Fibroblast of peridontal ligament (primary cell): ENCODE results near the gene TUBA3D.
"Not testable (repeated sequence)": the region's sequence is repeated elsewhere in the genome, so short reads cannot be mapped to it uniquely, and the experiment has no call there.

ENCODE experiments used
- DNase-seq: peaks from one replicate; pipeline ENCODE4 v3.0.0-alpha.2; 2010; ENCODE audit errors: extremely low read depth

Gene TUBA3D

GRCh38 chr2:131475831-131476230 lies at the start of gene TUBA3D:
Gene TUBA3D, plus strand, starts transcription at chr2:131476119. Its CDS starts 81 bp downstream, at chr2:131476200.
- DNase-seq, result no peak

GRCh38 chr2:131426727-131427126 lies 49.2 kb upstream of the TUBA3D start:
- no peak for DNase-seq

DNA sequence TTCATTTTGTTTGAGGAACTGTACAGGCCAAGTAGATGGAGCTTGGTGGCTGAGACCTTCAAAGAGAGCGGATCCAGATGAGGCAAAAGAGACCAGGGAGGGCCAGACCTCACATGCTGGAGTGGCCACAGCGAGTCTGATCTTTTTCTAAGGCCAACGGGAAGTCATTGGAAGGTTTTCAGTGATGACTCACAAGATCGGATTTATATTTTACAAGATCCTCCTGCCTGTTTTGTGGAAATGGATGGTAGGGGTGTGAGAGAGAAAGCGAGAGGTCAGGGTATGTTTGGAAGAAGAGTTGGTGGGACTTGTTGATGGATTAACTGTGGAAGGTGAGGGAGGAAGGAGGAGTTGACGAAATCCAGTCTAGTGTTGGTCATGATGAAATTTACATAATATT lies 44.6 kb upstream of the TUBA3D start:
- peak; percentile 3 for DNase-seq

DNA sequence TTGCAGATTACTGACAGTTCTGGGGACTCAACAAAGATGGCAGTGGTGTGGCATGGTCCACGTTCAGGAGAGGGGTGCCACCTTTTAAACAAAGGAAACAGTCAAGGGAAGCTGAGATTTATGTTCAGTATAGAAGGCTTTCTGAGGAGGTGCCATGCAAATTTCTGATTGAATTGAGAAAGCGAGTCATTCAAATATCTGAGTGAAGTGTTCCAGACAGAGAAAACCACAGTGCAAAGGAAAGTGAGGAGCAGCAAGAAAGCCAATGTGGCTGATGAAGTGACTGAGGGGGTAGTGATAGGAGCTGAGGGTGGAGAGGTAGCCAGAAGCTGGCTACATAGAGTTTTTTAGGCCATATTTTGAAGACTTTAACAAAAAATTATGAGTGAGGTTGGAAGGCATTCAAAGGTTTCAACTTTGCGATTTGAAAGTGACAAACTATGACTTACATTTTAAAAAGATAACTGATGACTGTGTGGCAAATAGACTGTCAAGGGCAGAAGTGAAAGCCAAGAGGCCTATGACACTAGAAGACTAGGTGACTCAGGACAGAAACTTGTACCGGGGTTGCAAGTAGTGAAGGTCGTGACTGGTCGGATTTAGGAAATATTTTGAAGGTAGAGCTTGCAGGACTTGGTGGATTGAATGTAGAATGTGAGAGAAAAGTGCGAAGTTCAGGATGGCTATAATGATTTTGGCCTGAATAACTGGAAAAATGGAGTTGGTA lies 35.0 kb upstream of the TUBA3D start:
- DNase-seq, result not testable (repeated sequence)

DNA sequence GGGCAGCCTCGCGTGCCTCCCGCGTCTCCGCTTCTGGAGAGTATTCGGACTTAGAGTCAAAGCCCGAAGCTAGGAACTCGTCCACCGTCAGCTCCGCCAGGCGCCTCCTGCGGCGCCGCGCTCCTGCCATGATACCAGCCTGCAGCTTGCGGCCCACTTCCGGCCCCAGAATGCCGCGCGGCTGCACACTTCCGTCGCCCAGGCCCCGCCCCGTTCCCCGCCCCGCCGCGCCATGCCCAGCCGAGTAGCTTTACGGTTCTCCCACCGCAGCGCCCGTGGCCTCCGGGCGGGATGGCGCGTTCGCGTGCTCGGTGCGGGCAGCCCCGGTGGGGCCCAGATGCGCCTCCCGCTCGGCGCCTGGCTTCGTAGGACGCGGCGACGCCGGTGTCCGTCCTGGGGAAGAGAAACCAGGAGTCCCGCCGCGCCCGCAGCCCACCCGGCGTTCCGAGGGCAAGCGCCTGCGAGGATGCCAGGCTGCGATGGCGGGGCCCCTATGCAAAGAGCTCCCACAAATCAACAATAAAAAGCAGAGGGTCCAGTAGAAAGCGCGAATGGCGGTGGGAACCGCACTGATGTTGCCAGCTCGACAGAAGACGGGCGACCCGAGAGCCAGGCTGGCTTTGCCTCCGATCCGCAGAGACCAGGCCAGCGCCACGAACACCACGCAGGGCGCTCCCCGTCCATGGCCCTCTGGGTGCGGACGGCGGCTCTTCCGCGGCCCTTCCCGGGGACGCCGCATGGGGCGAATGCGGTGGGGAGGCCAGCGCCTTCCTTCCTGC lies 31.0 kb upstream of the TUBA3D start:
- not testable (repeated sequence) for DNase-seq

DNA sequence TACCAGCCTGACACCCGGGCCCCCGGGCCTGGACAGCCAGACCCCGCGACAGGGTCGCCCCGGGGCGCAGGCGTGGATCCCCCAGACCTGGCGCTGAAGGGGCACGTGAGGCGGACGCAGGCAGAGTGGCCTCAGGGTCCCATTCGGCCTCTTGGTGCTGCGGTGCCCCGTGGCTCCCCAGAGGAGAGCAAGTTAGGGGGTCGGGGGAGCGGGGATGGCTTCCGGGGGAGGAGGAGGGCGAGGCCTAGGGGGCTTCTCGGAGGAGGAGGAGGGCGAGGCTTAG lies 30.5 kb upstream of the TUBA3D start:
- DNase-seq, result not testable (repeated sequence)

DNA sequence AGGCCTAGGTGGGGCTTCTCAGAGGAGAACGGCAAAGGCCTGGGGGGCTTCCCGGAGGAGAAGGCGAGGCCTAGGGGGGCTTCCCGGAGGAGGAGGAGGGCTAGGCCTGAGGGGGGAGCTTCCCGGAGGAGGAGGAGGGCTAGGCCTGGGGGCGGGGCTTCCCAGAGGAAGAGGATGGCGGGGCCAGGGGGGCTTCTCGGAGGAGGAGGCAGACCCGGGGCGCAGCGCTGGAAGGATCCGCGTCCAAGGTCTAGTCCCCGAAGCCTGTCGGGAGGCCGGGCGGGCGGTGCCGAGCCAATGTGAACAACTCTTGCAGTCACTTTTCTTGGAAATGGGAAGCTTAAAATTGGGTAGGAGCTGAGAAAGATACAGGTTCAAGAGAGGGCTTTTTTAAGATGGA lies 30.0 kb upstream of the TUBA3D start:
- no peak for DNase-seq

GRCh38 chr2:131447981-131448380 lies 27.9 kb upstream of the TUBA3D start:
- DNase-seq, result not testable (repeated sequence)

DNA sequence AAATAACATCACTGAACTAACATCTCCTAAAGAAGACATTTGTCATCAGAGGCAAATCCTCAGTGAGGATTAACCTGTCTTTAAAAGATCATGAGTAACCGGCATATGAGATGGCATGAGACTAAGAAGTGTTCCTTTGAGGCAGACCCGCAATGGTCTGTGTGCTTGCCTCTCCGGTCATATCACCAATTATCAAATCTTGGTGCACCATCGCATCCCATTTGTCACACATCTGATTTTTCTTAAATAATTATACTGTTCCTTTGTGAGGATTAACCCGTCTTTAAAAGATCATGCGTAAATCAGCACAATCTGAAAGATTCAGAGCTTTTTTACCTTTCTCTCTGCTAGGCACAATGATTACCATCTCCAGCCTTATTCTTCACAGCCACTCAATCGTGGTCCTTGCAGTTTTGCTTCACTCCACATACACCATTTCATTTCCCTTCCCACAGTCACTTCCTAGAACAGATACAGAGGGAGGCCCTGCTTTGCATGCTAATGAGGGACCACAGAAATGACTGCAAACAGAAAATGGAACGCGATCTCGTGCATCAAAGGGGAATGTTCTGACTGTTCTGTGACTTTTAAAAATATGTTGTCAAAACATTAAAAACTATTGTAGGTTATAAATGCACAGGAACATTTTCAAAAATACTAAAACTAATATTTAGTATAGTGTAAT lies 24.5 kb upstream of the TUBA3D start:
- not testable (repeated sequence) for DNase-seq

DNA sequence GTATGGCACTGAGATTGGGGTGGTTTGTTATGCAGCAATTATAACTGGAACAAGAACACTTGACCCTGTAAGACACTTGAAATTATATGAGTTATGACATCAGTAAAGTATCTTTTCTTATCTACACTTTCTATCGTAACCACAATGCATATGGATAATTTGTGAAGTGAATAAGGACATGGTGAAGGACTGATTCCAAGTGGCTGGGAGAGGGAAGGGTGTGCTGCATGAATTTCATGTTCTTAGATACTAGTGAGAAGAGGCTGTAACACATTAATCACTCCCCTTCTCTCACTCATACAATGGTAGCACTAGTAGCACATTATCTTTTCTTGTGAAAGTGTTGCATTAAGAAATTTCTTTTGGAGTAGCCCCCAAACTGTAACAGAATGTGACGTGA lies 21.0 kb upstream of the TUBA3D start:
- DNase-seq, result not testable (repeated sequence)

GRCh38 chr2:131467722-131468121 lies 8.2 kb upstream of the TUBA3D start:
- DNase-seq, result not testable (repeated sequence)

- DNase-seq, result not testable (repeated sequence)
Measured at GRCh38 chr2:131470944-131471343, 5.0 kb upstream of the TUBA3D start.

DNA sequence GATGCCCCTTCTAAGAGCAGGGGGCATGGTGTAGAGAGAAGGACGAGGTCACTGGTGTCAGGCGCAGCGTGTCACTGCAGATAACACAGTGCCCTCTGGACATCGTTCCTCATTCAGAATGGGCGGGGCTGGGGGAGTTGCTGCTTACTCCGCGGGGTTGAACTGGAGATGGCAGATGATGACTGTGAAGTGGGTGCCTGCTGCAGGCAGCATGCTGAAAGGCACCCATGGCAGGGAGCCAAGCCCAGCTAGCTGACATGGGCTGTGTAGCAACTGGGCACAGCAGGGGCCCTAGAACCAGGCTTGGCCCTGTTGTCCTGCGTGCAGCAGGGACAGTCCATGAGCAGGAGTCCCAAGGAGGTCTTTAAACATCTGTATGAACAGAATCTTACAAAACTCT lies 4.3 kb upstream of the TUBA3D start:
- DNase-seq, result not testable (repeated sequence)

- DNase-seq, result not testable (repeated sequence)
Measured at GRCh38 chr2:131473266-131473665, 2.7 kb upstream of the TUBA3D start.

DNA sequence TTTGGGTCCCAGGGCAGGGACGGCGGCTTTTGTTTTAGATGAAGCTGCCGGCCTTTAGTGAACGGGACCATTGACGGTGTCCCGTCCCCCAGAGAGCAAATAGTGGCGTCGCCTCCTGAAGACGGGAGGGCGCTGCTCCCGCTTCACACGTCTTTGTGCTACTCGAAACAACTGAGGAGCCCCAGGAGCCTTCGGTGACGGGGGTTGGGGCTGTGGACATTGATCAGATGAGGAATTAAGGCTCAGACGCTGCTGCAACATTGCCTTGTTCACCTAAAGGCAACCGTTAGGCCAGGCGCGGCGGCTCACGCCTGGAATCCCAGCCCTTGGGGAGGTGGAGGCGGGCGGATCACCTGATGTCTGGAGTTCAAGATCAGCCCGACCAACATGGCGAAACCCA lies 444 bp downstream of the TUBA3D start:
- not testable (repeated sequence) for DNase-seq

DNA sequence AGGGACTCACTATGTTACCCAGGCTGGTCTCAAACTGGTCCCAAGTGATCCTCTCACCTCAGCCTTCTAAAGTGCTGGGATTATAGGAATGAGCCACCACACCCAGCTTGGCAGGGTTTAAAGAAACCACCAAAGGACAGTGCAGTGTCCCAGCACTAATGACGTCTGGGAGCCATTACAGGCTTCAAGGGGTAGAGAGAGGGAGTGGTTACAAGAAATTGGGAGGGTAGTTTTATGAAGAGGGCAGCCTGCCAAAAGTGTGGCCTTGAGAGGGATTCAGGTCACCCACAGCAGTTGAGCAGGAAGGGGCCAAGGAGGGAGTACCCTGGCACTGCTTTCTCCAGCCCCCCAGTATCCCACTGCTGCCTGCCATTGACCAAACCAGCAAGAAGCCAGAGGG lies 1.3 kb downstream of the TUBA3D start:
- not testable (repeated sequence) for DNase-seq

GRCh38 chr2:131478074-131478849 lies 2.3 kb downstream of the TUBA3D start:
- not testable (repeated sequence) for DNase-seq

DNA sequence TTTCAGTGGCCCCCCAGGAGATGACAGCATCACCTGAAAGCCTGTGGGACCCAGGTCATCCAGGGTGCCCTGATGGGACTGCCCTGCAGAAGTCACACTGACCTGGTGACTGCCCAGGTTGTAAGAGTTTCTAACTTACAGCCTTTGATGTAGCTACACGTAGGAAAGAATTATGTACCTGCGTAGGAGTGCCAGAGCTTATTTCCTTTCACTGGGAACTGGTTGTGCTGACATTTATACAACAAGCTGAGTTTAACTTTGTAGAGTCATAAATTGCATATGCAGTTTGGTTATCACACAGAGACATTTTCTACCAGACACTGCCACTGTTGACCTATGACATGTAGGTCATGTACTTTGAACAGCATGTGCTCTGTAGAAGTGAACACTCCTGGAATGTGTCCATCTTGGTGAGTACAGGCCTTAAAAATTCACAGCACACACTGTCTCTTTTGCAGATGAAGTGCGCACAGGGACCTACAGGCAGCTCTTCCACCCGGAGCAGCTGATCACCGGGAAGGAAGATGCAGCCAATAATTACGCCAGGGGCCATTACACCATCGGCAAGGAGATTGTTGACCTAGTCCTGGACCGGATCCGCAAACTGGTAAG lies 3.0 kb downstream of the TUBA3D start:
- DNase-seq, result not testable (repeated sequence)

GRCh38 chr2:131480351-131480750 lies 4.4 kb downstream of the TUBA3D start:
- DNase-seq, result not testable (repeated sequence)

- DNase-seq, result not testable (repeated sequence)
Measured at GRCh38 chr2:131482506-131483155, 6.7 kb downstream of the TUBA3D start.
